ENCODE measurements around the gene MFSD11.

Gene MFSD11

GRCh38 chr17:76816590-76817135 lies 78.7 kb downstream of the MFSD11 start:
- TF ChIP-seq SPI1 (IDR thresholded peaks at IDR 0.05; ENCODE audit: borderline replicate concordance, low read depth) (no peak), CTCF (IDR thresholded peaks at IDR 0.05; ENCODE audit: insufficient read depth, low read length) (peak; percentile 62)
- Histone ChIP-seq H3K27me3 (ENCODE audit: insufficient read depth, poor library complexity, severe bottlenecking) (no peaks in the 10 kb centered on the region), H3K4me3 (replicated peaks; ENCODE audit: insufficient read depth, low read length) (no peak overlapping the region), H3K27ac (replicated peaks) (no peak overlapping the region)
- peak; percentile 17 to 53 for DNase-seq (ENCODE audit: low read depth in 1 of 2, low spot score in 1 of 2)

GRCh38 chr17:76820039-76820438 lies 82.1 kb downstream of the MFSD11 start:
- no peak overlapping the region for H3K4me3 ChIP-seq (replicated peaks; ENCODE audit: insufficient read depth, low read length)
- DNase-seq (ENCODE audit: low read depth in 1 of 2, low spot score in 1 of 2): peak in 1 of 2 experiments; percentile 65
- TF ChIP-seq REST (IDR thresholded peaks at IDR 0.05; ENCODE audit: insufficient replicate concordance, low read depth): no peak
- TF ChIP-seq SPI1 (IDR thresholded peaks at IDR 0.05; ENCODE audit: borderline replicate concordance, low read depth): 0 out of 2 replicates have a peak, but pooled peaks have one; percentile 2
- no peak overlapping the region for H3K27ac ChIP-seq (replicated peaks)
- H3K27me3 ChIP-seq (ENCODE audit: insufficient read depth, poor library complexity, severe bottlenecking): no peaks in the 10 kb centered on the region

- H3K27ac ChIP-seq (replicated peaks): no peak overlapping the region
- no peak for DNase-seq (ENCODE audit: low read depth in 1 of 2, low spot score in 1 of 2)
- no peak overlapping the region for H3K4me3 ChIP-seq (replicated peaks; ENCODE audit: insufficient read depth, low read length)
- no peak for TF ChIP-seq SPI1 (IDR thresholded peaks at IDR 0.05; ENCODE audit: borderline replicate concordance, low read depth)
- TF ChIP-seq POLR2AphosphoS5 (IDR thresholded peaks at IDR 0.05; ENCODE audit: low read depth): no peak
- TF ChIP-seq CTCF (IDR thresholded peaks at IDR 0.05; ENCODE audit: insufficient read depth, low read length): no peak
- H3K27me3 ChIP-seq (ENCODE audit: insufficient read depth, poor library complexity, severe bottlenecking): no peaks in the 10 kb centered on the region
Measured at GRCh38 chr17:76820561-76820960, 82.6 kb downstream of the MFSD11 start.

GRCh38 chr17:76822184-76822778 lies 84.4 kb downstream of the MFSD11 start:
- Histone ChIP-seq H3K4me3 (replicated peaks; ENCODE audit: insufficient read depth, low read length) (no peak overlapping the region), H3K27me3 (ENCODE audit: insufficient read depth, poor library complexity, severe bottlenecking) (no peaks in the 10 kb centered on the region), H3K27ac (replicated peaks) (no peak overlapping the region)
- TF ChIP-seq CTCF (IDR thresholded peaks at IDR 0.05; ENCODE audit: insufficient read depth, low read length) (no peak), POLR2AphosphoS5 (IDR thresholded peaks at IDR 0.05; ENCODE audit: low read depth) (no peak), SPI1 (IDR thresholded peaks at IDR 0.05; ENCODE audit: borderline replicate concordance, low read depth) (no peak), GABPA (IDR thresholded peaks at IDR 0.05; ENCODE audit: low read depth) (no peak), REST (IDR thresholded peaks at IDR 0.05; ENCODE audit: insufficient replicate concordance, low read depth) (no peak)
- no peak for DNase-seq (ENCODE audit: low read depth in 1 of 2, low spot score in 1 of 2)

Data from HL-60 (cell line).